ENCODE results near the gene FGFRL1. TPM values are rescaled to one million over a fixed set of nuclear protein-coding genes. Genes with fewer than 3 reads are reported as not detected.

The FGFRL1 gene
- total RNA-seq, 1 experiment from 2014 or later: 30.4 TPM

GRCh38 chr4:965766-966134 lies 45.7 kb upstream of the FGFRL1 start:
- CTCF ChIA-PET: no interaction called here
- intact Hi-C loops (cut with micrococcal nuclease; ENCODE audit: unreplicated experiment): no loop called here
- H3K4me3 ChIP-seq (ENCODE audit: low read depth, low read length, poor library complexity, severe bottlenecking): no peak overlapping the region

GRCh38 chr4:966266-967112 lies 44.9 kb upstream of the FGFRL1 start:
- H3K9me3 ChIP-seq (ENCODE audit: low read depth, low read length, poor library complexity, severe bottlenecking): no peaks in the 10 kb centered on the region
- no peaks in the 10 kb centered on the region for H3K27me3 ChIP-seq (replicated peaks; ENCODE audit: insufficient read depth, low read depth, low read length, poor library complexity)
- H3K27ac ChIP-seq (ENCODE audit: low read depth, low read length, poor library complexity, severe bottlenecking): no peak overlapping the region
- TF ChIP-seq EZH2 (IDR thresholded peaks at IDR 0.05; ENCODE audit: borderline replicate concordance, low read depth, low read length, poor library complexity, severe bottlenecking): no peak
- no peak for TF ChIP-seq CTCF (conservative IDR thresholded peaks at IDR 0.05; ENCODE audit: low read depth, low read length)
- intact Hi-C loops (cut with micrococcal nuclease; ENCODE audit: unreplicated experiment): no loop called here
- ChIA-PET POLR2A (ENCODE audit: low non-redundant PET) (no interaction called here), CTCF (no interaction called here)
- BruUV-seq (replicated peaks): no TSS peak
- no peaks in the 10 kb centered on the region for H3K36me3 ChIP-seq (ENCODE audit: insufficient read depth, low read length, poor library complexity, severe bottlenecking)
- H3K4me3 ChIP-seq (ENCODE audit: low read depth, low read length, poor library complexity, severe bottlenecking): no peak overlapping the region
- H3K4me1 ChIP-seq (ENCODE audit: insufficient read depth, low read length, poor library complexity, severe bottlenecking): no peaks in the 10 kb centered on the region
- no peak for DNase-seq (ENCODE audit: low spot score)

More at GRCh38 chr4:965766-966134, 45.7 kb upstream of the FGFRL1 start:
- Histone ChIP-seq H3K36me3 (ENCODE audit: insufficient read depth, low read length, poor library complexity, severe bottlenecking) (no peaks in the 10 kb centered on the region), H3K4me1 (ENCODE audit: insufficient read depth, low read length, poor library complexity, severe bottlenecking) (no peaks in the 10 kb centered on the region), H3K9me3 (ENCODE audit: low read depth, low read length, poor library complexity, severe bottlenecking) (no peaks in the 10 kb centered on the region), H3K27me3 (replicated peaks; ENCODE audit: insufficient read depth, low read depth, low read length, poor library complexity) (no peaks in the 10 kb centered on the region), H3K27ac (ENCODE audit: low read depth, low read length, poor library complexity, severe bottlenecking) (no peak overlapping the region)
- no TSS peak for BruUV-seq (replicated peaks)
- no peak for TF ChIP-seq EZH2 (IDR thresholded peaks at IDR 0.05; ENCODE audit: borderline replicate concordance, low read depth, low read length, poor library complexity, severe bottlenecking)
- no peak for TF ChIP-seq CTCF (conservative IDR thresholded peaks at IDR 0.05; ENCODE audit: low read depth, low read length)
- POLR2A ChIA-PET (ENCODE audit: low non-redundant PET): no interaction called here
- no peak for DNase-seq (ENCODE audit: low spot score)

- CTCF ChIA-PET: no interaction called here
These were observed 44.0 kb upstream of the FGFRL1 start for GRCh38 chr4:967113-968104.

More at GRCh38 chr4:967113-968104, 44.0 kb upstream of the FGFRL1 start:
- Histone ChIP-seq H3K4me3 (ENCODE audit: low read depth, low read length, poor library complexity, severe bottlenecking) (no peak overlapping the region), H3K27ac (ENCODE audit: low read depth, low read length, poor library complexity, severe bottlenecking) (no peak overlapping the region), H3K27me3 (replicated peaks; ENCODE audit: insufficient read depth, low read depth, low read length, poor library complexity) (no peaks in the 10 kb centered on the region), H3K4me1 (ENCODE audit: insufficient read depth, low read length, poor library complexity, severe bottlenecking) (no peaks in the 10 kb centered on the region), H3K9me3 (ENCODE audit: low read depth, low read length, poor library complexity, severe bottlenecking) (no peaks in the 10 kb centered on the region), H3K36me3 (ENCODE audit: insufficient read depth, low read length, poor library complexity, severe bottlenecking) (no peaks in the 10 kb centered on the region)
- BruUV-seq (replicated peaks): no TSS peak
- intact Hi-C loops (cut with micrococcal nuclease; ENCODE audit: unreplicated experiment): no loop called here
- POLR2A ChIA-PET (ENCODE audit: low non-redundant PET): no interaction called here
- DNase-seq (ENCODE audit: low spot score): no peak
- TF ChIP-seq EZH2 (IDR thresholded peaks at IDR 0.05; ENCODE audit: borderline replicate concordance, low read depth, low read length, poor library complexity, severe bottlenecking): no peak
- TF ChIP-seq CTCF (conservative IDR thresholded peaks at IDR 0.05; ENCODE audit: low read depth, low read length): no peak
